ENCODE results near the gene CCDC93. TPM values are rescaled to one million over a fixed set of nuclear protein-coding genes. Genes with fewer than 3 reads are reported as not detected.

Gene CCDC93
- polyA plus RNA-seq, 1 donor from 2014 or later: 98.4 TPM

DNA sequence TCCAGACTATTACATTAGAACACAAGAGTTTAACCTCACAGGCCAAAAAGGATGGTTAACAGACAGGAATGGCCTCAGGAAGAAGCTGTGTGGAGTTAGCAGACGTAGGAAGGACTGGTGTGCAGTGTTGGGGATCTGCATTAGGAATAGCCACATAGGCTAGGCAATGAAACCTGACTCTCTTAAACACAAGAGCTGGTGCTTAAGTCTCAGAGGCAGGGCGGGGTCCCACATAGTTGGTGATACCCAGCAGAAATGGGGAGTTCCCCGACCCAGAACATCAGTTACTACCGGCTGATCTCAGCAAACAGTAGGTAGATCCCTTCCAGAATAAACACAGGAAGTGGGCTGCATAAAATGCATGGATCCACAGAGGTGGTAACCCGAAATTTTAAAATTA is 64.1 kb downstream of the CCDC93 start:
- no peak overlapping the region for H3K27ac ChIP-seq (ENCODE audit: low read length)
- no peaks in the 10 kb centered on the region for H3K9me2 ChIP-seq (ENCODE audit: insufficient read depth, low read length)
- H3K9me3 ChIP-seq (ENCODE audit: low read length): no peaks in the 10 kb centered on the region
- TF ChIP-seq EZH2 (IDR thresholded peaks at IDR 0.05; ENCODE audit: borderline replicate concordance, insufficient read depth, low read length, poor library complexity, severe bottlenecking) (no peak), MXI1 (conservative IDR thresholded peaks at IDR 0.05; ENCODE audit: poor library complexity, severe bottlenecking) (no peak), POLR2AphosphoS5 (IDR thresholded peaks at IDR 0.05) (no peak)
- TF ChIP-seq, protein P1, sequence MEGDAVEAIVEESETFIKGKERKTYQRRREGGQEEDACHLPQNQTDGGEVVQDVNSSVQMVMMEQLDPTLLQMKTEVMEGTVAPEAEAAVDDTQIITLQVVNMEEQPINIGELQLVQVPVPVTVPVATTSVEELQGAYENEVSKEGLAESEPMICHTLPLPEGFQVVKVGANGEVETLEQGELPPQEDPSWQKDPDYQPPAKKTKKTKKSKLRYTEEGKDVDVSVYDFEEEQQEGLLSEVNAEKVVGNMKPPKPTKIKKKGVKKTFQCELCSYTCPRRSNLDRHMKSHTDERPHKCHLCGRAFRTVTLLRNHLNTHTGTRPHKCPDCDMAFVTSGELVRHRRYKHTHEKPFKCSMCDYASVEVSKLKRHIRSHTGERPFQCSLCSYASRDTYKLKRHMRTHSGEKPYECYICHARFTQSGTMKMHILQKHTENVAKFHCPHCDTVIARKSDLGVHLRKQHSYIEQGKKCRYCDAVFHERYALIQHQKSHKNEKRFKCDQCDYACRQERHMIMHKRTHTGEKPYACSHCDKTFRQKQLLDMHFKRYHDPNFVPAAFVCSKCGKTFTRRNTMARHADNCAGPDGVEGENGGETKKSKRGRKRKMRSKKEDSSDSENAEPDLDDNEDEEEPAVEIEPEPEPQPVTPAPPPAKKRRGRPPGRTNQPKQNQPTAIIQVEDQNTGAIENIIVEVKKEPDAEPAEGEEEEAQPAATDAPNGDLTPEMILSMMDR (IDR thresholded peaks at IDR 0.05; ENCODE audit: poor library complexity, severe bottlenecking): no peak
- H2AFZ ChIP-seq (ENCODE audit: low read depth, low read length): no peak overlapping the region
- H3K9ac ChIP-seq (ENCODE audit: low read length): no peak overlapping the region
- H3K4me3 ChIP-seq (ENCODE audit: low read length): no peak overlapping the region
- H3F3A ChIP-seq (ENCODE audit: insufficient read depth, low read length, poor library complexity, severe bottlenecking): no peaks in the 10 kb centered on the region
- H3K27me3 ChIP-seq (ENCODE audit: insufficient read depth, low read depth, low read length): no peaks in the 10 kb centered on the region
- H3K36me3 ChIP-seq (ENCODE audit: insufficient read depth, low read length): peaks cover 19% of the 10 kb centered on the region
- H3K79me2 ChIP-seq (replicated peaks; ENCODE audit: insufficient read depth, low read length): no peaks in the 10 kb centered on the region
- H3K4me2 ChIP-seq (ENCODE audit: low read length): no peak overlapping the region
- no peaks in the 10 kb centered on the region for H4K20me1 ChIP-seq (ENCODE audit: insufficient read depth)

DNA sequence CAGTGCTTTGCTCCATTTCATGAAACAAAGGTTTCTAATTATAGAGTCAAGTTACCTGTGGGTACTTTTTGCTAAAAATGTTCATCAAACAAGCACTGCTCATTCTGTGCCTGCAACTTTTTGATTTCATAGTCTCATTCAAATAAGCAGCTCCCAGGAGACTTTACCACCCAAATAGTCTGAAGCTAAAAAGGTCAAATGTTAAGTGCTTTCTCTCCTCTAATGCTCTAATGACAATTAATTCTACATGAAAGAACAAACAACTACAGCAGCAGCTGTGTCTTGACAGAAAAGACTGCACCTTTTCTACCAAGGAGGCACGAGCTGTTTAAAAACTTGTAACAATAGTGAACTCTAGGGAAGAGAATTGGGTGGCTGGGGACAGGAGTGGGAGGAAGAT is 65.3 kb downstream of the CCDC93 start:
- no peaks in the 10 kb centered on the region for H3F3A ChIP-seq (ENCODE audit: insufficient read depth, low read length, poor library complexity, severe bottlenecking)
- no peaks in the 10 kb centered on the region for H3K9me3 ChIP-seq (ENCODE audit: low read length)
- no peak overlapping the region for H3K9ac ChIP-seq (ENCODE audit: low read length)
- H3K4me2 ChIP-seq (ENCODE audit: low read length): no peak overlapping the region
- H3K36me3 ChIP-seq (ENCODE audit: insufficient read depth, low read length): peaks cover 28% of the 10 kb centered on the region
- H4K20me1 ChIP-seq (ENCODE audit: insufficient read depth): no peaks in the 10 kb centered on the region
- no peaks in the 10 kb centered on the region for H3K79me2 ChIP-seq (replicated peaks; ENCODE audit: insufficient read depth, low read length)
- no peak overlapping the region for H3K27ac ChIP-seq (ENCODE audit: low read length)
- H3K4me3 ChIP-seq (ENCODE audit: low read length): no peak overlapping the region
- H3K9me2 ChIP-seq (ENCODE audit: insufficient read depth, low read length): no peaks in the 10 kb centered on the region
- H3K27me3 ChIP-seq (ENCODE audit: insufficient read depth, low read depth, low read length): no peaks in the 10 kb centered on the region
- TF ChIP-seq MXI1 (conservative IDR thresholded peaks at IDR 0.05; ENCODE audit: poor library complexity, severe bottlenecking): no peak
- TF ChIP-seq, protein P2, sequence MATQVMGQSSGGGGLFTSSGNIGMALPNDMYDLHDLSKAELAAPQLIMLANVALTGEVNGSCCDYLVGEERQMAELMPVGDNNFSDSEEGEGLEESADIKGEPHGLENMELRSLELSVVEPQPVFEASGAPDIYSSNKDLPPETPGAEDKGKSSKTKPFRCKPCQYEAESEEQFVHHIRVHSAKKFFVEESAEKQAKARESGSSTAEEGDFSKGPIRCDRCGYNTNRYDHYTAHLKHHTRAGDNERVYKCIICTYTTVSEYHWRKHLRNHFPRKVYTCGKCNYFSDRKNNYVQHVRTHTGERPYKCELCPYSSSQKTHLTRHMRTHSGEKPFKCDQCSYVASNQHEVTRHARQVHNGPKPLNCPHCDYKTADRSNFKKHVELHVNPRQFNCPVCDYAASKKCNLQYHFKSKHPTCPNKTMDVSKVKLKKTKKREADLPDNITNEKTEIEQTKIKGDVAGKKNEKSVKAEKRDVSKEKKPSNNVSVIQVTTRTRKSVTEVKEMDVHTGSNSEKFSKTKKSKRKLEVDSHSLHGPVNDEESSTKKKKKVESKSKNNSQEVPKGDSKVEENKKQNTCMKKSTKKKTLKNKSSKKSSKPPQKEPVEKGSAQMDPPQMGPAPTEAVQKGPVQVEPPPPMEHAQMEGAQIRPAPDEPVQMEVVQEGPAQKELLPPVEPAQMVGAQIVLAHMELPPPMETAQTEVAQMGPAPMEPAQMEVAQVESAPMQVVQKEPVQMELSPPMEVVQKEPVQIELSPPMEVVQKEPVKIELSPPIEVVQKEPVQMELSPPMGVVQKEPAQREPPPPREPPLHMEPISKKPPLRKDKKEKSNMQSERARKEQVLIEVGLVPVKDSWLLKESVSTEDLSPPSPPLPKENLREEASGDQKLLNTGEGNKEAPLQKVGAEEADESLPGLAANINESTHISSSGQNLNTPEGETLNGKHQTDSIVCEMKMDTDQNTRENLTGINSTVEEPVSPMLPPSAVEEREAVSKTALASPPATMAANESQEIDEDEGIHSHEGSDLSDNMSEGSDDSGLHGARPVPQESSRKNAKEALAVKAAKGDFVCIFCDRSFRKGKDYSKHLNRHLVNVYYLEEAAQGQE (IDR thresholded peaks at IDR 0.05; ENCODE audit: borderline replicate concordance): no peak
- H2AFZ ChIP-seq (ENCODE audit: low read depth, low read length): no peak overlapping the region

DNA sequence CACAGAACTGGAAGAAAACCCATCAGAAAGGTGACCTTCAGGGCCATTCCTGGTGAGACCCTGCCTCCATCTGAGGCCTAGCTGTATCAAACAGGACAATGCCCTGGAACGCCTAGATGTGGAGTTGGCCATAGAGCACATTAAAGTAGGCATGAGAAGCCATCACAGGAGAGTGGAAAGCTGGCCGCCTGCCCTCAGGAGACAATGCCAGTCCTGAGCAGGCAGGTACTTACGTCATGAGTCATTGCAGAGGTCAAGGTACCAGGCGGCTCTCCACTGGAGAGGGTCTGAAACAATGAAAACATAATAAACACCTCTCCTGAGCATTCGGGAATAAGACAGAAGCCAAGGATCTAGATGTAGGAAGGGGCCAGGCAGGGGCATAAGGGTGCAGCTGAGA is 68.6 kb downstream of the CCDC93 start:
- Histone ChIP-seq H3K4me3 (ENCODE audit: low read length) (no peak overlapping the region), H3K79me2 (replicated peaks; ENCODE audit: insufficient read depth, low read length) (no peaks in the 10 kb centered on the region), H3K9me3 (ENCODE audit: low read length) (no peaks in the 10 kb centered on the region), H3K4me2 (ENCODE audit: low read length) (no peak overlapping the region), H4K20me1 (ENCODE audit: insufficient read depth) (no peaks in the 10 kb centered on the region), H3F3A (ENCODE audit: insufficient read depth, low read length, poor library complexity, severe bottlenecking) (no peaks in the 10 kb centered on the region), H3K27me3 (ENCODE audit: insufficient read depth, low read depth, low read length) (no peaks in the 10 kb centered on the region), H3K36me3 (ENCODE audit: insufficient read depth, low read length) (peaks cover 23% of the 10 kb centered on the region), H2AFZ (ENCODE audit: low read depth, low read length) (no peak overlapping the region), H3K27ac (ENCODE audit: low read length) (no peak overlapping the region), H3K9ac (ENCODE audit: low read length) (no peak overlapping the region), H3K9me2 (ENCODE audit: insufficient read depth, low read length) (no peaks in the 10 kb centered on the region)
- TF ChIP-seq EP300 (conservative IDR thresholded peaks at IDR 0.05; ENCODE audit: poor library complexity, severe bottlenecking) (no peak), MXI1 (conservative IDR thresholded peaks at IDR 0.05; ENCODE audit: poor library complexity, severe bottlenecking) (no peak), RAD21 (conservative IDR thresholded peaks at IDR 0.05) (no peak), TAF1 (IDR thresholded peaks at IDR 0.05; ENCODE audit: low read depth) (no peak), EZH2 (IDR thresholded peaks at IDR 0.05; ENCODE audit: borderline replicate concordance, insufficient read depth, low read length, poor library complexity, severe bottlenecking) (no peak), SMC3 (conservative IDR thresholded peaks at IDR 0.05; ENCODE audit: poor library complexity) (no peak), POLR2AphosphoS5 (IDR thresholded peaks at IDR 0.05) (no peak)
- TF ChIP-seq, protein P1 (IDR thresholded peaks at IDR 0.05; ENCODE audit: poor library complexity, severe bottlenecking): no peak
- TF ChIP-seq, protein P2 (IDR thresholded peaks at IDR 0.05; ENCODE audit: borderline replicate concordance): no peak

All from neural cell (in vitro differentiated cells).